A549 (cell line): ENCODE data around the gene ERFE. TPM values are rescaled to one million over a fixed set of nuclear protein-coding genes. Genes with fewer than 3 reads are reported as not detected.

Source experiments
- ATAC-seq, 2 experiments: fragments of 200-7000 bp in 1 of 2; fragments of >200 bp in 1 of 2; cut with Nextera tagmentation in 1 of 2; cut with Tn5 transposase in 1 of 2; 3 replicates each; pipeline versions ENCODE4 v1.8.0 to v1.9.1; 2018 to 2020; ENCODE audit warnings: mild to moderate bottlenecking in 1 of 2, moderate library complexity in 1 of 2
- CTCF ChIA-PET: fragments of 300-600 bp; sonication (Branson Sonifier 250); formaldehyde crosslinking; extraction: SDS; loops from one replicate; lab custom pipeline; 2021; ENCODE audit warnings: antibody characterized with exemption, inconsistent platforms; lab: Yijun Ruan, JAX
- POLR2A ChIA-PET: fragments of 350-600 bp; formaldehyde crosslinking; extraction: SDS; loops from one replicate; lab custom pipeline; 2021; ENCODE audit warnings: antibody characterized with exemption, inconsistent platforms; lab: Yijun Ruan, JAX
- DNase-seq, 2 experiments: peaks; one replicate each; pipeline versions ENCODE4 v3.0.0 to v3.0.0-alpha.2; 2011 to 2016; ENCODE audit warnings: low read depth in 1 of 2, low spot score in 1 of 2
- FAIRE-seq: peaks from 2 replicates; lab custom pipeline; 2011; peaks lifted over from hg19 to GRCh38; lab: Jason Lieb, UNC
- H3K27ac ChIP-seq, 2 experiments: fragments of >200 bp; sonication (Bioruptor Twin); formaldehyde crosslinking; 3 replicates each; pipeline ENCODE4 v1.5.1; 2016 to 2017
- H3K4me1 ChIP-seq: fragments of >200 bp; sonication (Bioruptor Twin); formaldehyde crosslinking; 3 replicates; pipeline ENCODE4 v1.6.1; 2016
- H3K4me2 ChIP-seq: fragments of >200 bp; sonication (Bioruptor Twin); formaldehyde crosslinking; 3 replicates; pipeline ENCODE4 v1.6.1; 2016
- H3K4me3 ChIP-seq: fragments of >200 bp; sonication (Bioruptor Twin); formaldehyde crosslinking; 3 replicates; pipeline ENCODE4 v1.5.1; 2016
- H3K9me3 ChIP-seq: fragments of >200 bp; sonication (Bioruptor Twin); formaldehyde crosslinking; 3 replicates; pipeline ENCODE4 v1.6.1; 2016
- BHLHE40 ChIP-seq: IDR thresholded peaks from 2 replicates; pipeline ENCODE4 v1.6.1; 2012; ENCODE audit warnings: low read depth, low read length, inconsistent platforms
- CBX8 ChIP-seq: fragments of 200-600 bp; sonication (generic); IDR thresholded peaks from 2 replicates; pipeline ENCODE4 v1.6.1; 2016
- EHF ChIP-seq: fragments of 250-450 bp; sonication (Bioruptor Pico); IDR thresholded peaks from 2 replicates; pipeline ENCODE4 v1.5.0; 2020; ENCODE audit warnings: mild to moderate bottlenecking
- EP300 ChIP-seq, 2 experiments: fragments of >200 bp; sonication (Bioruptor Twin); formaldehyde crosslinking; IDR thresholded peaks; 2 replicates in 1 of 2; 3 replicates in 1 of 2; pipeline ENCODE4 v1.6.1; 2016 to 2017
- ESRRA ChIP-seq: fragments of 150-350 bp; IDR thresholded peaks from 2 replicates; pipeline ENCODE4 v1.6.1; 2014; ENCODE audit warnings: mild to moderate bottlenecking, low read length, borderline replicate concordance
- FOSL2 ChIP-seq, 2 experiments: fragments of 450-650 bp in 1 of 2; fragments of >200 bp in 1 of 2; sonication (Bioruptor Twin) in 1 of 2; formaldehyde crosslinking; IDR thresholded peaks; 2 replicates each; pipeline versions ENCODE4 v1.5.0 to v1.6.1; 2016 to 2020; ENCODE audit warnings: mild to moderate bottlenecking in 1 of 2, moderate library complexity in 1 of 2
- HOXB13 ChIP-seq: fragments of 250-450 bp; sonication (Bioruptor Pico); IDR thresholded peaks from 2 replicates; pipeline ENCODE4 v1.5.0; 2020; ENCODE audit warnings: low read depth, mild to moderate bottlenecking, moderate library complexity
- HOXB5 ChIP-seq: fragments of 250-450 bp; sonication (Bioruptor Pico); IDR thresholded peaks from 2 replicates; pipeline ENCODE4 v1.5.0; 2020; ENCODE audit warnings: mild to moderate bottlenecking, moderate library complexity
- KDM1A ChIP-seq: fragments of 200-600 bp; sonication (generic); IDR thresholded peaks from 2 replicates; pipeline ENCODE4 v1.6.1; 2016; ENCODE audit warnings: low read depth, mild to moderate bottlenecking
- MAFK ChIP-seq: fragments of 450-650 bp; IDR thresholded peaks from 2 replicates; pipeline ENCODE4 v1.6.1; 2014; ENCODE audit not compliant: partially characterized antibody
- MAZ ChIP-seq: fragments of 150-350 bp; IDR thresholded peaks from 2 replicates; pipeline ENCODE4 v1.6.1; 2014; ENCODE audit warnings: antibody characterized with exemption, low read depth, low read length, borderline replicate concordance
- NPAS2 ChIP-seq: fragments of 250-450 bp; sonication (Bioruptor Pico); IDR thresholded peaks from 2 replicates; pipeline ENCODE4 v1.8.0; 2022; ENCODE audit warnings: mild to moderate bottlenecking, moderate library complexity, borderline replicate concordance
- PHF8 ChIP-seq: fragments of 200-600 bp; sonication (generic); IDR thresholded peaks from 2 replicates; pipeline ENCODE4 v1.6.1; 2016; ENCODE audit warnings: low read depth, mild to moderate bottlenecking, antibody characterized with exemption, moderate library complexity, borderline replicate concordance
- RAD21 ChIP-seq, 2 experiments: fragments of >200 bp in 1 of 2; sonication (Bioruptor Twin) in 1 of 2; formaldehyde crosslinking in 1 of 2; IDR thresholded peaks in 1 of 2; conservative IDR thresholded peaks in 1 of 2; 2 replicates in 1 of 2; 3 replicates in 1 of 2; pipeline ENCODE4 v1.6.1; 2012 to 2018; ENCODE audit warnings: inconsistent platforms in 1 of 2
- RCOR1 ChIP-seq: fragments of 150-350 bp; IDR thresholded peaks from 2 replicates; pipeline ENCODE4 v1.6.1; 2014; ENCODE audit warnings: antibody characterized with exemption, low read length, low read depth
- SMC3 ChIP-seq: fragments of >200 bp; sonication (Bioruptor Twin); formaldehyde crosslinking; IDR thresholded peaks from 3 replicates; pipeline ENCODE4 v1.6.1; 2018; ENCODE audit warnings: inconsistent platforms
- ZFP36 ChIP-seq: fragments of 450-650 bp; IDR thresholded peaks from 2 replicates; pipeline ENCODE4 v1.6.1; 2014; ENCODE audit warnings: borderline replicate concordance; ENCODE audit not compliant: partially characterized antibody
- ZNF302 ChIP-seq: fragments of 250-450 bp; sonication (Bioruptor Pico); IDR thresholded peaks from 2 replicates; pipeline ENCODE4 v1.9.0; 2021; ENCODE audit warnings: inconsistent platforms, mild to moderate bottlenecking, moderate library complexity
- WGBS: methylation state at CpG from one replicate; pipeline ENCODE4 v1.1.6; 2017; ENCODE audit errors: missing lambda C conversion rate; 5-methylcytosine and 5-hydroxymethylcytosine counted together
- polyA plus RNA-seq, 4 experiments: library from polyadenylated mRNA; depleted of rRNA in 3 of 4; stranded (reverse); fragments of >200 nt; fragmentation: RNase III in 1 of 4; extraction: RNeasy Plus Mini Kit Qiagen cat#74134 plus additional on column Dnase treatment in 1 of 4; gene quantifications; 2 replicates in 3 of 4; 3 replicates in 1 of 4; pipeline ENCODE4 v1.2.3, GENCODE V29; 2011 to 2017
- TF ChIP-seq, protein P1 (sequence below): fragments of 250-450 bp; sonication (Bioruptor Pico); IDR thresholded peaks from 2 replicates; pipeline ENCODE4 v1.5.0; 2021; ENCODE audit warnings: mild to moderate bottlenecking, moderate library complexity, borderline replicate concordance
- TF ChIP-seq, protein P2 (sequence below): fragments of 150-350 bp; IDR thresholded peaks from 2 replicates; pipeline ENCODE4 v1.6.1; 2014; ENCODE audit warnings: low read depth, mild to moderate bottlenecking, low read length
- TF ChIP-seq, protein P3 (sequence below): fragments of 450-650 bp; IDR thresholded peaks from 2 replicates; pipeline ENCODE4 v1.6.1; 2014; ENCODE audit warnings: antibody characterized with exemption

The ERFE gene
- polyA plus RNA-seq, 2 of the 4 experiments (the other 2 are of a cell fraction): 2.6 TPM

DNA sequence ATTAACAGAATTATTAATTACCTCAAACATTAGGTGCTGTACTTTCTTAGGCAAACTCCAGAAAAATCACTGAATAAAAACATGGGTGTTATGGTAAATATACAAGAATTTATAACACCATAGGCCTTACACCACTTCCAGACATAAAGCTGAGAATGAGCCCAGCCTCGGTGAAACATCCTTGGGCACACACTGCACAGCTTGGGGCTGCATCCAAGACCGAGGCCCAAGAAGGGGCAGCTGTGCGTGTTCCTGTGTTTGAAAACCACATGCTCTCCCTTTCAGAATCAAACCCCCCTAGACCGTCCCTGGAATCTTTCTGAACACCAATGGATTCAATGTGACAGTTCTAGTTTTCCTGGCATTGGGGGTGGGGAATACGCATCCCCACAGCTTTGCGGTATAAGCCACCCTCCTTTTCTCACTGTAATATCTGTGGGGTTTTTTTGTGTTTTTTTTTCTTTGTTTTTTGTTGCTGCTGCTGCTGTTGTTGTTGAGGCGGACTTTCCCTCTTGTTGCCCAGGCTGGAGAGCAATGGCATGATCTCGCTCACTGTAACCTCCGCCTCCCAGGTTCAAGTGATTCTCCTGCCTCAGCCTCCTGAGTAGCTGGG lies 12.9 kb downstream of the ERFE start (continued):
- TF ChIP-seq, protein P1, sequence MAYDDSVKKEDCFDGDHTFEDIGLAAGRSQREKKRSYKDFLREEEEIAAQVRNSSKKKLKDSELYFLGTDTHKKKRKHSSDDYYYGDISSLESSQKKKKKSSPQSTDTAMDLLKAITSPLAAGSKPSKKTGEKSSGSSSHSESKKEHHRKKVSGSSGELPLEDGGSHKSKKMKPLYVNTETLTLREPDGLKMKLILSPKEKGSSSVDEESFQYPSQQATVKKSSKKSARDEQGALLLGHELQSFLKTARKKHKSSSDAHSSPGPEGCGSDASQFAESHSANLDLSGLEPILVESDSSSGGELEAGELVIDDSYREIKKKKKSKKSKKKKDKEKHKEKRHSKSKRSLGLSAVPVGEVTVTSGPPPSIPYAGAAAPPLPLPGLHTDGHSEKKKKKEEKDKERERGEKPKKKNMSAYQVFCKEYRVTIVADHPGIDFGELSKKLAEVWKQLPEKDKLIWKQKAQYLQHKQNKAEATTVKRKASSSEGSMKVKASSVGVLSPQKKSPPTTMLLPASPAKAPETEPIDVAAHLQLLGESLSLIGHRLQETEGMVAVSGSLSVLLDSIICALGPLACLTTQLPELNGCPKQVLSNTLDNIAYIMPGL (CRISPR knock-in tag): no peak
- TF ChIP-seq EP300 (IDR thresholded peaks at IDR 0.05) (no peak), FOSL2 (IDR thresholded peaks at IDR 0.05) (no peak), FOSL2 (CRISPR knock-in tag; IDR thresholded peaks at IDR 0.05) (no peak), MAFK (no peak)

DNA sequence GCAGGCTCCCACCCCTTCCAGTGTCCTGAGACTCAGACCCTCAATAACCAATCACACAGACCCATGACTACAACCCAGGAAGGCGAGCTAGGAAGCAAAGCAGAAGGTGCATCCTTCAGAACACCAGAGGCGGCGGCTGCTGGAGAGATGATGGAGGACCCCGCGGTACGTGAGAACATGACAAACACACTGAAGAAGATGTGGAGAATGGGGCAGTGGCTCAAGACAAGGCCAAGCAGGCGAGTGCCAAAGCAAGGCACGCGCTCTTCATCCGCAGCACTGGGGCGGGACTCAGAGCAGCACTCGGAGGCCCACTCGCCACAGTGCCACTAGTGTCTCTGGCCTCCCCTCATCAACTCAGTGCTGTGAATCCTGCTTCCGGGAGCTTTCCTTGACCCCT lies 13.7 kb downstream of the ERFE start:
- Histone ChIP-seq H3K4me2 (no peak overlapping the region), H3K27ac (no peak overlapping the region), H3K4me1 (peaks cover 33% of the 10 kb centered on the region)
- no peak for FAIRE-seq
- no peak for ATAC-seq
- TF ChIP-seq HOXB5 (CRISPR knock-in tag) (no peak), CBX8 (no peak), MAZ (no peak), ZNF302 (CRISPR knock-in tag) (no peak), HOXB13 (no peak), BHLHE40 (no peak), EHF (CRISPR knock-in tag) (no peak), RCOR1 (no peak), NPAS2 (no peak)
- TF ChIP-seq, protein P2, sequence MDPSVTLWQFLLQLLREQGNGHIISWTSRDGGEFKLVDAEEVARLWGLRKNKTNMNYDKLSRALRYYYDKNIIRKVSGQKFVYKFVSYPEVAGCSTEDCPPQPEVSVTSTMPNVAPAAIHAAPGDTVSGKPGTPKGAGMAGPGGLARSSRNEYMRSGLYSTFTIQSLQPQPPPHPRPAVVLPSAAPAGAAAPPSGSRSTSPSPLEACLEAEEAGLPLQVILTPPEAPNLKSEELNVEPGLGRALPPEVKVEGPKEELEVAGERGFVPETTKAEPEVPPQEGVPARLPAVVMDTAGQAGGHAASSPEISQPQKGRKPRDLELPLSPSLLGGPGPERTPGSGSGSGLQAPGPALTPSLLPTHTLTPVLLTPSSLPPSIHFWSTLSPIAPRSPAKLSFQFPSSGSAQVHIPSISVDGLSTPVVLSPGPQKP: no peak
- TF ChIP-seq, protein P3, sequence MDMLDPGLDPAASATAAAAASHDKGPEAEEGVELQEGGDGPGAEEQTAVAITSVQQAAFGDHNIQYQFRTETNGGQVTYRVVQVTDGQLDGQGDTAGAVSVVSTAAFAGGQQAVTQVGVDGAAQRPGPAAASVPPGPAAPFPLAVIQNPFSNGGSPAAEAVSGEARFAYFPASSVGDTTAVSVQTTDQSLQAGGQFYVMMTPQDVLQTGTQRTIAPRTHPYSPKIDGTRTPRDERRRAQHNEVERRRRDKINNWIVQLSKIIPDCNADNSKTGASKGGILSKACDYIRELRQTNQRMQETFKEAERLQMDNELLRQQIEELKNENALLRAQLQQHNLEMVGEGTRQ: no peak
- TF ChIP-seq, all 56 proteins: peak for 0
- 95% methylated on average over 13 of the region's 14 CpGs for WGBS
- H3K9me3 ChIP-seq: no peaks in the 10 kb centered on the region
- H3K4me3 ChIP-seq: no peak overlapping the region
- ChIA-PET CTCF (interaction anchor here (1.0 to 3.7 kb wide), 2 partner anchors 11 to 84 kb away, joined by 3 to 15 read pairs; no protein-coding TSS in a partner anchor), POLR2A (no interaction called here)
- no peak for DNase-seq

DNA sequence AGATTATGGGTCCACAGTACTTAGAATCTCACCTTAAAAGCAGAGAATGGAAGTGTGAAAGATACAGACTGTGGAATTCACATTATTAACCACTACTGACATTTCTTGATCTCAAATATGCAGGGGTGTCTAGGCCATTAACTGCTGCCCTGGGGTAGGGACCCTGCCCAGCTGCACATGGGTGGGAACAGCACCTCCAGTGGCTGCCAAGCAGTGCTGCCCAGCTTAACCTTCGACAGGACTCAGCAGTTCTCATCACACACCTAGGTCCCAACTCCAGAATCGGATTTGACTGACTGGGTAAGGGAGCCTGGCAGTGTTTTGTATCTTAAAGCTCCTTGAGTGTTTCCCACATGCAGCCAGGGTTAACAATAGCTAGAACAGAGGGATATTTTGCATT lies 14.9 kb downstream of the ERFE start:
- no peak for FAIRE-seq
- H3K4me1 ChIP-seq: peaks cover 24% of the 10 kb centered on the region
- TF ChIP-seq MAFK: no peak
- TF ChIP-seq, protein P1 (CRISPR knock-in tag): no peak
- TF ChIP-seq ZFP36: no peak
- no peak for TF ChIP-seq PHF8
- TF ChIP-seq BHLHE40: no peak
- no peak for TF ChIP-seq KDM1A
- TF ChIP-seq NPAS2: no peak
- TF ChIP-seq RAD21 (conservative IDR thresholded peaks at IDR 0.05 in 1 of 2, IDR thresholded peaks at IDR 0.05 in 1 of 2): no peak
- no peak for TF ChIP-seq ESRRA
- no peak for TF ChIP-seq EHF (CRISPR knock-in tag)
- no peak for TF ChIP-seq SMC3
- POLR2A ChIA-PET: no interaction called here
- H3K4me2 ChIP-seq: no peak overlapping the region
- DNase-seq: no peak
- peak; percentile 55 to 67; a peak in 4 of 6 replicates for ATAC-seq
- CTCF ChIA-PET: interaction anchor here (0.8 to 1.8 kb wide), 2 partner anchors 14 to 39 kb away, joined by 3 to 8 read pairs; no protein-coding TSS in a partner anchor
- H3K9me3 ChIP-seq: no peaks in the 10 kb centered on the region
- WGBS: 66% methylated on average over 2 of the region's 2 CpGs
- H3K27ac ChIP-seq: no peak overlapping the region
- H3K4me3 ChIP-seq: no peak overlapping the region
